Endothelial cell of umbilical vein (primary cell): ENCODE data around the gene COL20A1. TPM values are rescaled to one million over a fixed set of nuclear protein-coding genes. Genes with fewer than 3 reads are reported as not detected.

Experiments
- BruUV-seq: library from RNA; stranded (reverse); fragments of 400-500 nt; replicated peaks from 2 replicates; lab custom pipeline; 2021; lab: Mats Ljungman, UMichigan
- CTCF ChIA-PET: fragments of 300-600, 350-600 bp; sonication (Branson Sonifier 250); formaldehyde crosslinking; loops from one replicate; lab custom pipeline; 2021; ENCODE audit warnings: antibody characterized with exemption, inconsistent platforms; lab: Charles Lee
- POLR2A ChIA-PET: fragments of 300-600, 350-600 bp; sonication (Branson Sonifier 250); formaldehyde crosslinking; loops from one replicate; lab custom pipeline; 2021; ENCODE audit warnings: antibody characterized with exemption, inconsistent platforms; lab: Charles Lee
- DNase-seq: peaks from one replicate; pipeline ENCODE4 v3.0.0-alpha.2; 2011; ENCODE audit warnings: low read depth, low spot score
- FAIRE-seq: peaks from 2 replicates; lab custom pipeline; 2011; peaks lifted over from hg19 to GRCh38; lab: Jason Lieb, UNC
- H2AFZ ChIP-seq: 2 replicates; pipeline ENCODE4 v1.6.0; 2012; ENCODE audit warnings: low read depth, low read length, control low read depth, inconsistent platforms
- H3K27ac ChIP-seq: 2 replicates; pipeline ENCODE4 v1.5.1; 2011; ENCODE audit warnings: low read depth, mild to moderate bottlenecking, control low read depth, low read length, moderate library complexity; ENCODE audit not compliant: insufficient read depth
- H3K27me3 ChIP-seq, 2 experiments: 2 replicates each; pipeline versions ENCODE4 v1.6.0 to v1.6.1; 2011; ENCODE audit warnings: low read length in 2 of 2, mixed read lengths in 1 of 2; ENCODE audit not compliant: control insufficient read depth in 2 of 2, insufficient read depth in 2 of 2
- H3K36me3 ChIP-seq, 2 experiments: 2 replicates in 1 of 2; 3 replicates in 1 of 2; pipeline ENCODE4 v1.5.1; 2011; ENCODE audit warnings: low read length in 2 of 2, mild to moderate bottlenecking in 1 of 2, moderate library complexity in 1 of 2; ENCODE audit not compliant: control insufficient read depth in 2 of 2, insufficient read depth in 2 of 2; ENCODE audit errors: extremely low read depth in 1 of 2
- H3K4me1 ChIP-seq: 3 replicates; pipeline ENCODE4 v1.5.1; 2011; ENCODE audit warnings: mild to moderate bottlenecking, low read length; ENCODE audit not compliant: control insufficient read depth, insufficient read depth; ENCODE audit errors: extremely low read depth
- H3K4me2 ChIP-seq: 2 replicates; pipeline ENCODE4 v1.6.1; 2011; ENCODE audit warnings: low read length, control low read depth, mixed read lengths; ENCODE audit not compliant: insufficient read depth
- H3K4me3 ChIP-seq, 3 experiments: fragments of 200-600 bp in 1 of 3; sonication (generic), shearing (Covaris generic) in 1 of 3; replicated peaks in 1 of 3; 2 replicates each; pipeline ENCODE4 v1.5.1; 2011 to 2016; ENCODE audit warnings: control low read depth in 3 of 3, low read length in 3 of 3, mild to moderate bottlenecking in 2 of 3, inconsistent platforms in 1 of 3, low read depth in 1 of 3, moderate library complexity in 1 of 3; ENCODE audit not compliant: insufficient read depth in 1 of 3
- H3K79me2 ChIP-seq: 2 replicates; pipeline ENCODE4 v1.6.0; 2012; ENCODE audit warnings: low read length, inconsistent platforms; ENCODE audit not compliant: control insufficient read depth, insufficient read depth
- H3K9ac ChIP-seq: replicated peaks from 2 replicates; pipeline ENCODE3; 2011; ENCODE audit warnings: low read length, control low read depth; ENCODE audit not compliant: insufficient read depth; ENCODE audit errors: extremely low read depth
- H3K9me1 ChIP-seq: replicated peaks from 3 replicates; pipeline ENCODE4 v1.6.0; 2011; ENCODE audit warnings: mild to moderate bottlenecking, low read length; ENCODE audit not compliant: control insufficient read depth, insufficient read depth; ENCODE audit errors: extremely low read depth
- H3K9me3 ChIP-seq: replicated peaks from 2 replicates; pipeline ENCODE4 v1.5.1; 2012; ENCODE audit warnings: low read length, inconsistent platforms; ENCODE audit not compliant: control insufficient read depth, insufficient read depth
- H4K20me1 ChIP-seq: replicated peaks from 2 replicates; pipeline ENCODE3; 2011; ENCODE audit warnings: mild to moderate bottlenecking, low read length; ENCODE audit not compliant: control insufficient read depth, insufficient read depth; ENCODE audit errors: extremely low read depth
- CTCF ChIP-seq, 2 donors: IDR thresholded peaks; 1 replicate in 1 of 2; 2 replicates in 1 of 2; pipeline ENCODE4 v1.5.1; 2011; ENCODE audit warnings: low read length in 2 of 2, mild to moderate bottlenecking in 2 of 2, moderate library complexity in 2 of 2, control low read depth in 1 of 2, inconsistent platforms in 1 of 2, low read depth in 1 of 2; ENCODE audit not compliant: insufficient read depth in 1 of 2; ENCODE audit errors: extremely low read depth in 1 of 2
- EZH2 ChIP-seq: IDR thresholded peaks from 2 replicates; pipeline ENCODE4 v1.6.1; 2012; ENCODE audit warnings: borderline replicate concordance, low read depth, mild to moderate bottlenecking, moderate library complexity, low read length, inconsistent platforms; ENCODE audit not compliant: severe bottlenecking
- FOS ChIP-seq: IDR thresholded peaks from 2 replicates; pipeline ENCODE4 v1.6.1; 2011; ENCODE audit warnings: mild to moderate bottlenecking, low read length, moderate library complexity, borderline replicate concordance; ENCODE audit not compliant: insufficient read depth
- GATA2 ChIP-seq: IDR thresholded peaks from 2 replicates; pipeline ENCODE4 v1.7.0; 2011; ENCODE audit warnings: low read depth, mild to moderate bottlenecking, moderate library complexity, mixed read lengths, low read length; ENCODE audit not compliant: insufficient read length, insufficient read depth
- JUN ChIP-seq: IDR thresholded peaks from 2 replicates; pipeline ENCODE4 v1.6.1; 2011; ENCODE audit warnings: borderline replicate concordance, low read depth; ENCODE audit not compliant: insufficient read length, insufficient read depth
- MAX ChIP-seq: IDR thresholded peaks from 2 replicates; pipeline ENCODE4 v1.6.1; 2011; ENCODE audit not compliant: insufficient read depth, insufficient read length
- MYC ChIP-seq: IDR thresholded peaks from one replicate; pipeline ENCODE4 v1.6.1; 2011; ENCODE audit warnings: mild to moderate bottlenecking, low read depth, low read length
- POLR2A ChIP-seq: IDR thresholded peaks from 2 replicates; pipeline ENCODE4 v1.6.1; 2012; ENCODE audit warnings: low read depth, mild to moderate bottlenecking, control low read depth, low read length
- POLR2AphosphoS5 ChIP-seq: IDR thresholded peaks from 2 replicates; pipeline ENCODE4 v1.6.1; 2012; ENCODE audit warnings: low read depth, mild to moderate bottlenecking, control low read depth, low read length, moderate library complexity; ENCODE audit not compliant: insufficient read depth
- dilution Hi-C: fragments of 300-500 bp; cut with MboI; formaldehyde crosslinking; loops from one replicate; pipeline ENCODE4 v1.15.0; 2019; ENCODE audit warnings: low sequenced_read_pairs; ENCODE audit not compliant: extremely low pct_ligation_motif_present
- intact Hi-C: fragments of 100-400 bp; cut with micrococcal nuclease; formaldehyde crosslinking; loops from one replicate; pipeline ENCODE4 v1.10.0; 2022
- polyA plus RNA-seq, 4 experiments: library from polyadenylated mRNA; depleted of rRNA in 3 of 4; stranded (reverse) in 3 of 4; unstranded in 1 of 4; fragments of >200 nt; gene quantifications; 2 replicates each; pipeline versions ENCODE4 v1.2.1 to v1.2.3, GENCODE V29; 2011 to 2012; ENCODE audit warnings: missing spikeins in 1 of 4
- total RNA-seq: library from RNA; stranded (reverse); gene quantifications from 2 replicates; pipeline ENCODE4 v1.2.3, GENCODE V29; 2021

The COL20A1 gene
- total and polyA plus RNA-seq, 2 donors (not counting 3 experiments of a cell fraction or from before 2014, with no cell fraction given): not detected

DNA sequence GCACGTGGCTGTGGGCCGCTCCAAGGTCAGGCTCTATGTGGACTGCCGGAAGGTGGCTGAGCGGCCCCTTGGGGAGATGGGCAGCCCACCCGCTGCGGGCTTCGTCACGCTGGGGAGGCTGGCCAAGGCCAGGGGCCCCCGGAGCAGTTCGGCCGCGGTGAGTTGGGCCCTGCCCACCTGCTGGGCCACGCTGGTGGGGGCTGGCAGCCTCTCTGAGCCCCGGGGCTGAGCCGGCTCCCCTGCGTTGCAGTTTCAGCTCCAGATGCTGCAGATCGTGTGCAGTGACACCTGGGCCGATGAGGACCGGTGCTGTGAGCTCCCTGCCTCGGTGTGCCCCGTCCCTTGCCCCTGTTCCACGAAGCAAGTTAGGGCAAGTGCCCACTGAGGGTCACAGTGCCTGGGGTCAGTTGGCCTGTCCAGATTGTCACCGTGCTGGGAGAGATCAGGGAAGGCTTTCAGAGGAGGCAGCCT, 27.1 kb downstream of the COL20A1 start:
- no TSS peak for BruUV-seq
- Histone ChIP-seq H3K9ac (no peak overlapping the region), H3K4me2 (no peak overlapping the region), H3K9me3 (no peaks in the 10 kb centered on the region), H3K27ac (no peak overlapping the region), H3K36me3 (no peaks in the 10 kb centered on the region), H3K4me1 (no peaks in the 10 kb centered on the region), H2AFZ (no peak overlapping the region), H3K4me3 (no peak overlapping the region), H4K20me1 (no peaks in the 10 kb centered on the region), H3K9me1 (no peaks in the 10 kb centered on the region), H3K79me2 (no peaks in the 10 kb centered on the region), H3K27me3 (peaks cover 0 to 4% of the 10 kb centered on the region in 2 experiments)
- DNase-seq (no peak), FAIRE-seq (no peak)
- dilution Hi-C loops (no loop called here), intact Hi-C loops (no loop called here)
- ChIA-PET CTCF (no interaction called here), POLR2A (no interaction called here)
- TF ChIP-seq EZH2 (no peak), MAX (no peak), CTCF (IDR thresholded peaks at IDR 0.05; ENCODE audit: extremely low read depth in 1 of 2, insufficient read depth in 1 of 2, low read depth in 1 of 2, low read length in 2 of 2) (no peak), JUN (no peak), POLR2A (no peak), FOS (no peak), MYC (no peak), GATA2 (no peak), POLR2AphosphoS5 (no peak)
